Measurements from ENCODE around the gene DEFB131B.
"Not testable (repeated sequence)": the region's sequence is repeated elsewhere in the genome, so short reads cannot be mapped to it uniquely, and the experiment has no call there.

DNA sequence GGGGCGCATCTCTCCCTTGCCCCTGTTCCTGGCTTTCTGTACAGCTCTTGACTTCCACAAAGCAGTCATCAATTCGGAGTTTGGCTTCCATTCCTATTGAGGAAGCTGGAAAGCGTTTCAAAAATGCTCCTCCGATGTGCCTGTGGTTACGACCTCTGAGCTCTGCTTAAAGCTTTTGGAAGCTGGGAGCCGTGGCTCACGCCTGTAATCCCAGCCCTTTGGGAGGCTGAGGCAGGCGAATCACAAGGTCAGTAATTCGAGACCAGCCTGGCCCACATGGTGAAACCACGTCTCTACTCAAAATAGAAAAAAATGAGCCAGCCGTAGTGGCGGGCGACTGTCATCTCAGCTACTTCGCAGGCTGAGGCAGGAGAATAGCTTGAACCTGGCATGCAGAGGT lies 22.9 kb downstream of the DEFB131B start:
- TF ChIP-seq, protein P1, sequence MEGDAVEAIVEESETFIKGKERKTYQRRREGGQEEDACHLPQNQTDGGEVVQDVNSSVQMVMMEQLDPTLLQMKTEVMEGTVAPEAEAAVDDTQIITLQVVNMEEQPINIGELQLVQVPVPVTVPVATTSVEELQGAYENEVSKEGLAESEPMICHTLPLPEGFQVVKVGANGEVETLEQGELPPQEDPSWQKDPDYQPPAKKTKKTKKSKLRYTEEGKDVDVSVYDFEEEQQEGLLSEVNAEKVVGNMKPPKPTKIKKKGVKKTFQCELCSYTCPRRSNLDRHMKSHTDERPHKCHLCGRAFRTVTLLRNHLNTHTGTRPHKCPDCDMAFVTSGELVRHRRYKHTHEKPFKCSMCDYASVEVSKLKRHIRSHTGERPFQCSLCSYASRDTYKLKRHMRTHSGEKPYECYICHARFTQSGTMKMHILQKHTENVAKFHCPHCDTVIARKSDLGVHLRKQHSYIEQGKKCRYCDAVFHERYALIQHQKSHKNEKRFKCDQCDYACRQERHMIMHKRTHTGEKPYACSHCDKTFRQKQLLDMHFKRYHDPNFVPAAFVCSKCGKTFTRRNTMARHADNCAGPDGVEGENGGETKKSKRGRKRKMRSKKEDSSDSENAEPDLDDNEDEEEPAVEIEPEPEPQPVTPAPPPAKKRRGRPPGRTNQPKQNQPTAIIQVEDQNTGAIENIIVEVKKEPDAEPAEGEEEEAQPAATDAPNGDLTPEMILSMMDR (optimal IDR thresholded peaks at IDR 0.05 in 1 of 3, IDR thresholded peaks at IDR 0.05 in 1 of 3, conservative IDR thresholded peaks at IDR 0.05 in 1 of 3; ENCODE audit: extremely low read depth in 1 of 3, insufficient read depth in 2 of 3, low read length in 3 of 3): not testable (repeated sequence)
- not testable (repeated sequence) for TF ChIP-seq EZH2 (IDR thresholded peaks at IDR 0.05; ENCODE audit: low read length)
